Breast epithelium (tissue), 3 donors: ENCODE results near the gene SPTLC1.

Experiments
- CTCF ChIP-seq, 3 donors: fragments of 450-650 bp; IDR thresholded peaks; one replicate each; pipeline ENCODE4 v1.5.1; 2016 to 2017; ENCODE audit warnings: antibody characterized with exemption in 3 of 3, mild to moderate bottlenecking in 3 of 3, moderate library complexity in 3 of 3
- POLR2A ChIP-seq: fragments of 450-650 bp; IDR thresholded peaks from one replicate; pipeline ENCODE4 v1.6.1; 2016; ENCODE audit warnings: antibody characterized with exemption, mild to moderate bottlenecking, moderate library complexity
- POLR2AphosphoS5 ChIP-seq, 3 donors: sonication (generic); formaldehyde crosslinking; IDR thresholded peaks; one replicate each; pipeline ENCODE4 v1.6.1; 2017; ENCODE audit warnings: antibody characterized with exemption in 3 of 3

- TF ChIP-seq CTCF (IDR thresholded peaks at IDR 0.05) (no peak), POLR2A (no peak), POLR2AphosphoS5 (IDR thresholded peaks at IDR 0.05) (no peak)
Measured at GRCh38 chr9:92001244-92001643, 114.0 kb downstream of the SPTLC1 start.
